ENCODE results near the gene CUL3. TPM values are rescaled to one million over a fixed set of nuclear protein-coding genes. Genes with fewer than 3 reads are reported as not detected.

CUL3 gene
- total RNA-seq, 1 donor from 2014 or later, result 16.1 TPM

- intact Hi-C loops (cut with DNase I), result loop anchor here (10.0 kb wide), 1 partner anchor 89 kb away; no protein-coding TSS in a partner anchor
- no peaks in the 10 kb centered on the region for H3K9me3 ChIP-seq
- no peaks in the 10 kb centered on the region for H3K4me1 ChIP-seq
- TF ChIP-seq, protein P1, sequence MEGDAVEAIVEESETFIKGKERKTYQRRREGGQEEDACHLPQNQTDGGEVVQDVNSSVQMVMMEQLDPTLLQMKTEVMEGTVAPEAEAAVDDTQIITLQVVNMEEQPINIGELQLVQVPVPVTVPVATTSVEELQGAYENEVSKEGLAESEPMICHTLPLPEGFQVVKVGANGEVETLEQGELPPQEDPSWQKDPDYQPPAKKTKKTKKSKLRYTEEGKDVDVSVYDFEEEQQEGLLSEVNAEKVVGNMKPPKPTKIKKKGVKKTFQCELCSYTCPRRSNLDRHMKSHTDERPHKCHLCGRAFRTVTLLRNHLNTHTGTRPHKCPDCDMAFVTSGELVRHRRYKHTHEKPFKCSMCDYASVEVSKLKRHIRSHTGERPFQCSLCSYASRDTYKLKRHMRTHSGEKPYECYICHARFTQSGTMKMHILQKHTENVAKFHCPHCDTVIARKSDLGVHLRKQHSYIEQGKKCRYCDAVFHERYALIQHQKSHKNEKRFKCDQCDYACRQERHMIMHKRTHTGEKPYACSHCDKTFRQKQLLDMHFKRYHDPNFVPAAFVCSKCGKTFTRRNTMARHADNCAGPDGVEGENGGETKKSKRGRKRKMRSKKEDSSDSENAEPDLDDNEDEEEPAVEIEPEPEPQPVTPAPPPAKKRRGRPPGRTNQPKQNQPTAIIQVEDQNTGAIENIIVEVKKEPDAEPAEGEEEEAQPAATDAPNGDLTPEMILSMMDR (IDR thresholded peaks at IDR 0.05), result no peak
- peaks cover 4% of the 10 kb centered on the region for H3K27me3 ChIP-seq
- DNase-seq (ENCODE audit: low spot score in 2 of 2), result no peak
- H3K36me3 ChIP-seq, result no peaks in the 10 kb centered on the region
- no peak overlapping the region for H3K4me3 ChIP-seq
- H3K27ac ChIP-seq, result no peak overlapping the region
Measured at GRCh38 chr2:224444021-224444420, 141.1 kb downstream of the CUL3 start.

DNA sequence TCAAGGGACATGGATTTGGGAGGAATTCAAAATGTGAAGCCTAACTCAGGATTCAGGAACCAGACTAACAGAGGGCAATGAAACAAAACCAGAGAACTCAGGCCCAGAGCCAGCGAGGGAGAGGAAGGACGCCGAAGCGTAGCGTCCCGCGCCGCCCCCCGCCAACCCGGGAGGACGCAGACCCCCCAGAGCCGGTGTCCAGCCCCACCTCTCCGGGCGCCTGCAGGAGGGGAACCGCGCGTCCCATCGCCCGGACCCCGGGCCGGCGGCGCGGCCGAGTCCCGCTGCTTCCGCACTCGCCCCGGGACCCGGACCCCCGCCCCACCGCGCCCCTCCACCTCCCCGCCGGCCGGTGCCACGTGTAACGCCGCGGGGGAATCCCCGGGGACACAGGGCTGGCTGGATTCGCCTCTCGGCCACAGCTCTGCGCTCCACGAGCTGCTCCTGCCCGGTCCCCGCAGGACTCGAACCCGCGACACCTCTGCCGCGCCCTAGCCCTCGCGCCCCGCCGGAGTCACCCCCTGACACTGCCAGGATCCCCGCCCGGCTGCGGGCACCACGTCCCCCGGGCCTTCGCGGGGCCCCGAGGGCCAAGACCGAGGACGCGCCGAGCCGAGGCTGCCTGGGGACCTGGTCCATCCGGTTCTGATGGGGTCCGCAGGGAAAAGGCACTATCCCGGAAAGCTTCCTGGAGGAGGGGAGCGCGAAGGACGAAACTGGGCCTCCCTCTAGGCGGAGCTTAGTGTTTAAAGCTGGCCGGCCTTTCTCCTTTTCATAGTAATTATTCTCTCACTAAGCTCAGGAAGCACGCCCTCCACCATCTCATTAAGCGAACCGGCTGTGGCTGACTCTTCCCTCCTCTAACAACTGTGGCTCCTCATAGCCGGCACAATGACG, 142.8 kb downstream of the CUL3 start:
- intact Hi-C loops (cut with DNase I), result loop anchor here (10.0 kb wide), 1 partner anchor 88 kb away; no protein-coding TSS in a partner anchor
- Histone ChIP-seq H3K27me3 (peaks cover 4% of the 10 kb centered on the region), H3K9me3 (no peaks in the 10 kb centered on the region), H3K4me1 (no peaks in the 10 kb centered on the region), H3K4me3 (peak overlapping the region; percentile 50 to 63), H3K27ac (no peak overlapping the region), H3K36me3 (no peaks in the 10 kb centered on the region)
- TF ChIP-seq, protein P1 (IDR thresholded peaks at IDR 0.05), result no peak
- no peak for DNase-seq (ENCODE audit: low spot score in 2 of 2)

- Histone ChIP-seq H3K36me3 (no peaks in the 10 kb centered on the region), H3K27me3 (peaks cover 4% of the 10 kb centered on the region), H3K4me1 (no peaks in the 10 kb centered on the region), H3K27ac (no peak overlapping the region), H3K4me3 (no peak overlapping the region), H3K9me3 (no peaks in the 10 kb centered on the region)
- intact Hi-C loops (cut with DNase I), result loop anchor here (10.0 kb wide), 1 partner anchor 86 kb away; no protein-coding TSS in a partner anchor
- TF ChIP-seq, protein P1 (IDR thresholded peaks at IDR 0.05), result no peak
- no peak for DNase-seq (ENCODE audit: low spot score in 2 of 2)
Measured at GRCh38 chr2:224440988-224441387, 144.2 kb downstream of the CUL3 start.

DNA sequence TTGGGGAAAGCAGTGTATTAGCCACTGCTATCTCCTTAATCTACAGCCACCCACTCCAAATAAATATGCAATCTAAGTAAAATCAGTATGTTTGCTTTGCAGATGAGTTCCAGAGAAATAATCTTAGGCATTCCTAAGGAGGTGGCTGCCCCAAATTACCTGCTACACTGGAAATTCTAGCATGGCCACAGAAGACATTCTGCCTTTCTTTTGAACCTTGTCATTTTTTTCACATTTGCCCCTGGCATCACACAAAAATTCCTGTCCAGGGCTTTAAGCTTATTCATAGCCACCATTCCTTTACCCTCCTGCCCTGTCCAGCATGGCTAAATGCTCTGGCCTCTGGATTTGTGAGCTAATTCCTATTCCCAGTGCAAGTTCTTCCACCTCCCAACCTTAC, 146.4 kb downstream of the CUL3 start:
- intact Hi-C loops (cut with DNase I), result no loop called here
- Histone ChIP-seq H3K27me3 (peaks cover 4% of the 10 kb centered on the region), H3K27ac (no peak overlapping the region), H3K9me3 (no peaks in the 10 kb centered on the region), H3K4me1 (no peaks in the 10 kb centered on the region), H3K4me3 (no peak overlapping the region), H3K36me3 (no peaks in the 10 kb centered on the region)
- no peak for DNase-seq (ENCODE audit: low spot score in 2 of 2)
- TF ChIP-seq, protein P1 (IDR thresholded peaks at IDR 0.05), result no peak

- intact Hi-C loops (cut with DNase I), result no loop called here
- Histone ChIP-seq H3K4me3 (no peak overlapping the region), H3K9me3 (no peaks in the 10 kb centered on the region), H3K27ac (no peak overlapping the region), H3K4me1 (no peaks in the 10 kb centered on the region), H3K27me3 (no peaks in the 10 kb centered on the region), H3K36me3 (no peaks in the 10 kb centered on the region)
- DNase-seq (ENCODE audit: low spot score in 2 of 2), result no peak
- TF ChIP-seq, protein P1 (IDR thresholded peaks at IDR 0.05), result no peak
Measured at GRCh38 chr2:224436634-224437033, 148.5 kb downstream of the CUL3 start.

Data from ascending aorta (tissue), 2 donors.